HG03521 (cell line): ENCODE data around the gene SV2A.

Source experiments
- ATAC-seq: cut with Tn5 transposase; IDR thresholded peaks from one replicate; pipeline ENCODE4 v1.9.1; 2021; ENCODE audit warnings: mild to moderate bottlenecking, moderate library complexity; ENCODE audit not compliant: unreplicated experiment

The SV2A gene

GRCh38 chr1:149931212-149931790 lies 13.7 kb upstream of the SV2A start:
- ATAC-seq, result no peak

- no peak for ATAC-seq
Measured at GRCh38 chr1:149929856-149930255, 12.2 kb upstream of the SV2A start.

GRCh38 chr1:149928401-149928724 lies 10.7 kb upstream of the SV2A start:
- no peak for ATAC-seq

GRCh38 chr1:149927563-149928400 lies 10.1 kb upstream of the SV2A start, which contains the start of gene SF3B4:
TSS of gene SF3B4 (minus strand) at chr1:149927803. CDS start at chr1:149927759, 44 bp downstream.
- ATAC-seq, result peak; percentile 94

- no peak for ATAC-seq
Measured at GRCh38 chr1:149927056-149927562, 9.5 kb upstream of the SV2A start.

- no peak for ATAC-seq
Measured at GRCh38 chr1:149926296-149926695, 8.7 kb upstream of the SV2A start.

- no peak for ATAC-seq
Measured at GRCh38 chr1:149925751-149926150, 8.1 kb upstream of the SV2A start.

- no peak for ATAC-seq
Measured at GRCh38 chr1:149925345-149925744, 7.7 kb upstream of the SV2A start.

GRCh38 chr1:149923626-149924025 lies 6.0 kb upstream of the SV2A start:
- ATAC-seq, result no peak

- no peak for ATAC-seq
Measured at GRCh38 chr1:149916898-149917252, 769 bp downstream of the SV2A start.

- ATAC-seq, result no peak
Measured at GRCh38 chr1:149916193-149916897, 1.3 kb downstream of the SV2A start.

- no peak for ATAC-seq
Measured at GRCh38 chr1:149915429-149916192, 2.0 kb downstream of the SV2A start.

GRCh38 chr1:149914545-149914944 lies 3.1 kb downstream of the SV2A start:
- ATAC-seq, result no peak

GRCh38 chr1:149906570-149907075 lies 11.0 kb downstream of the SV2A start:
- no peak for ATAC-seq

GRCh38 chr1:149903836-149904491 lies 13.7 kb downstream of the SV2A start:
- no peak for ATAC-seq

- ATAC-seq, result peak; percentile 87
Measured at GRCh38 chr1:149899460-149900284, 18.0 kb downstream of the SV2A start, which contains the start of gene BOLA1. TSS of gene BOLA1 (plus strand) at chr1:149899568. CDS start at chr1:149900060, 492 bp downstream.

- ATAC-seq, result no peak
Measured at GRCh38 chr1:149896575-149896974, 21.1 kb downstream of the SV2A start.

- ATAC-seq, result no peak
Measured at GRCh38 chr1:149888999-149889289, 28.7 kb downstream of the SV2A start.

GRCh38 chr1:149888247-149888998 lies 29.2 kb downstream of the SV2A start:
- ATAC-seq, result no peak
